IPS-20b (cell line): ENCODE results near the gene SRGAP1.
"Not testable (repeated sequence)": the region's sequence is repeated elsewhere in the genome, so short reads cannot be mapped to it uniquely, and the experiment has no call there.

Source experiments
- H3K27ac ChIP-seq: one replicate; pipeline ENCODE4 v1.5.1; 2013; ENCODE audit warnings: low read length
- H3K27me3 ChIP-seq: 2 replicates; pipeline ENCODE4 v1.6.1; 2013; ENCODE audit warnings: mild to moderate bottlenecking, low read length, inconsistent platforms; ENCODE audit not compliant: insufficient read depth
- H3K36me3 ChIP-seq: 2 replicates; pipeline ENCODE4 v1.6.1; 2013; ENCODE audit warnings: low read depth, mild to moderate bottlenecking, inconsistent platforms, low read length, moderate library complexity; ENCODE audit not compliant: insufficient read depth
- H3K4me1 ChIP-seq: 2 replicates; pipeline ENCODE4 v1.6.1; 2013; ENCODE audit warnings: mild to moderate bottlenecking, control low read depth, inconsistent platforms, low read length, moderate library complexity; ENCODE audit not compliant: insufficient read depth
- H3K4me3 ChIP-seq: 2 replicates; pipeline ENCODE4 v1.5.1; 2013; ENCODE audit warnings: mild to moderate bottlenecking, low read length, inconsistent platforms
- H3K9ac ChIP-seq: 2 replicates; pipeline ENCODE4 v1.6.1; 2013; ENCODE audit warnings: low read depth, mild to moderate bottlenecking, inconsistent platforms, low read length, moderate library complexity
- H3K9me3 ChIP-seq: 2 replicates; pipeline ENCODE4 v1.6.1; 2013; ENCODE audit warnings: mild to moderate bottlenecking, low read depth, low read length, inconsistent platforms; ENCODE audit not compliant: insufficient read depth

The SRGAP1 gene

DNA sequence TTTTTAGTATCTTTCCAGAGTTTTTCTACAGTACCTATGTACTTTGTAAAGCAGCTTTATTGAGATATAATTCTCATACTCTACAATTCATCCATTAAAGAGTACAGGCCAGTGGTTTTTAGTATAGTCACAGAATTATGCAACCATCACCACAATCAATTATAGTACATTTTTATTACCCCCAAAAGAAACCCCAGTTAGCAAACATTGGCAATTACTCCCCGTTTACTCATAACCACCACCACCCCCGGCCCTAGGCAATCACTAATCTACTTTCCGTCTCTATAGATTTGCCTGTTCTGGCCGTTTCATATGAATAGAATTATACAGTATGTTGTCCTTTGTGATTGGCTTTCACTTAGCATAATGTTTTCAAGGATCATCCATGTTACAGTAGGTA is 257.8 kb downstream of the SRGAP1 start:
- H3K27me3 ChIP-seq, result no peaks in the 10 kb centered on the region
- no peaks in the 10 kb centered on the region for H3K4me1 ChIP-seq
- H3K27ac ChIP-seq, result no peak overlapping the region
- no peaks in the 10 kb centered on the region for H3K9me3 ChIP-seq
- H3K4me3 ChIP-seq, result no peak overlapping the region
- no peak overlapping the region for H3K9ac ChIP-seq
- no peaks in the 10 kb centered on the region; the same call in 1 of the 2 replicates for H3K36me3 ChIP-seq

GRCh38 chr12:64103825-64104740 is 259.6 kb downstream of the SRGAP1 start:
- Histone ChIP-seq H3K4me3 (no peak overlapping the region), H3K36me3 (no peaks in the 10 kb centered on the region), H3K9me3 (no peaks in the 10 kb centered on the region), H3K27me3 (no peaks in the 10 kb centered on the region), H3K9ac (no peak overlapping the region), H3K4me1 (no peaks in the 10 kb centered on the region), H3K27ac (no peak overlapping the region)

DNA sequence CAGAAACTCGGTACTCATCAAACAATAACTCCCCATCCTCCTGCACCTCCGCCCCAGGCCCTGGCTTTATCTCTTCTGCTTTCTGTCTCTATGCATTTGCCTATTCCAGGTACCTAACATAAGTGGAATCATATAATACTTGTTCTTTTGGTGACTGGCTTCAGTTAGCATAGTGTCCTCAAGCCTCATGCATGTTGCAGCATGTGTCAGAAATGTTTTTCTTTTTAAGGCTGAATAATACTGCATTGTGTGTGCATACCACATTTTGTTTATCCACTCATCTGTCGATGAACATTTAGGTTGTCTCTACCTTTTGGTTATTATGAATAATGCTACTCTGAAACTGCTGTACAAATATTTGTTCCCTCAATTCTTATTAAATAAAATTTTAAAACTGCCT is 260.5 kb downstream of the SRGAP1 start:
- H3K27me3 ChIP-seq, result no peaks in the 10 kb centered on the region
- no peak overlapping the region for H3K4me3 ChIP-seq

DNA sequence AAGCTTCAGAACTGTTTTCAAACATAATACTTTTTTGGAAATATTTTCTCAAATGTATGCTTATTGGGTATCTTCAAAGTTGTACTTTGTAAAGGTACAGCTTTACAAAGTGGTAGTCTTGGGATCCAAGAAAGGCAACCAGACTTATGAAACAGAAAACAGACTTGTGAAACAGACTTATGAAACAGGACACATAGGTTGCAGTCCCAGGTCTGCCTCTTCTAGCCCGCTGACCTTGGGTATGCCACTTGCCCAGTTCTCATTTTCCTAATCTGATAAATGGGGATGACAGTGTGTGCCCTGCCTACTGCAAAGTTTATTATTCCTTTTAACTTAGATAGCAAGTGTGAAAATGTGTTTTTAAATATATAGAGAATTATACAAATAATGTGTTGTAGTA is 263.3 kb downstream of the SRGAP1 start:
- no peaks in the 10 kb centered on the region for H3K9me3 ChIP-seq
- H3K4me3 ChIP-seq, result no peak overlapping the region
- H3K27me3 ChIP-seq, result no peaks in the 10 kb centered on the region
- no peak overlapping the region for H3K27ac ChIP-seq
- no peaks in the 10 kb centered on the region for H3K36me3 ChIP-seq
- H3K9ac ChIP-seq, result no peak overlapping the region
- H3K4me1 ChIP-seq, result no peaks in the 10 kb centered on the region

More for the DNA sequence above, 260.5 kb downstream of the SRGAP1 start:
- H3K27ac ChIP-seq, result no peak overlapping the region
- no peaks in the 10 kb centered on the region for H3K36me3 ChIP-seq
- no peaks in the 10 kb centered on the region for H3K9me3 ChIP-seq
- H3K4me1 ChIP-seq, result no peaks in the 10 kb centered on the region
- no peak overlapping the region for H3K9ac ChIP-seq

GRCh38 chr12:64109706-64110105 is 265.2 kb downstream of the SRGAP1 start:
- Histone ChIP-seq H3K9ac (no peak overlapping the region), H3K36me3 (no peaks in the 10 kb centered on the region), H3K4me1 (no peaks in the 10 kb centered on the region), H3K9me3 (no peaks in the 10 kb centered on the region), H3K27me3 (no peaks in the 10 kb centered on the region), H3K4me3 (no peak overlapping the region), H3K27ac (no peak overlapping the region)

GRCh38 chr12:64110864-64111263 is 266.4 kb downstream of the SRGAP1 start:
- H3K27ac ChIP-seq, result no peak overlapping the region
- H3K9me3 ChIP-seq, result no peaks in the 10 kb centered on the region
- H3K9ac ChIP-seq, result no peak overlapping the region
- H3K27me3 ChIP-seq, result no peaks in the 10 kb centered on the region
- H3K36me3 ChIP-seq, result peaks cover 2% of the 10 kb centered on the region; the same call in 1 of the 2 replicates
- no peaks in the 10 kb centered on the region for H3K4me1 ChIP-seq
- no peak overlapping the region for H3K4me3 ChIP-seq

- Histone ChIP-seq H3K9ac (no peak overlapping the region), H3K4me1 (no peaks in the 10 kb centered on the region), H3K4me3 (no peak overlapping the region), H3K36me3 (peaks cover 3% of the 10 kb centered on the region; the same call in 1 of the 2 replicates), H3K27me3 (no peaks in the 10 kb centered on the region), H3K9me3 (no peaks in the 10 kb centered on the region), H3K27ac (no peak overlapping the region)
Measured at GRCh38 chr12:64116969-64117368, 272.5 kb downstream of the SRGAP1 start.

DNA sequence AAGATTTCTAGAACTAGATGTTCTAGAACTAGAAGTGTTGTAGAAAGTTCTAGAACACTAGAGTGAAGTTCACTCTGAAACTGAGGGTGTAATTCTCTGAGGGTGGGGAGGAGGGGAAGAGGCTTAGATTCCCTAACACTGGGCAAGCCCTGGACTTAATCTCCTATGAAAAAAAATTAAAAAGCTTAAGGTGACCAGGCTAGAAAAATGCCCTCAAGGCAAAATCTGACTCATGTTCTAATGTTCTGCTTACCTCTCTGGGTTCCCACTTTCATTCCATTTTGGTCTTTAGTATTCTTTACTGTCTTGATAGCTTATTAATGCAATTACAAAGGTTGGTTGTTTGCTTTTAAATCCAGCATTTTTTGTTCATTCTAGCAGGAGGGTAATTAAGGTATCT is 276.1 kb downstream of the SRGAP1 start:
- Histone ChIP-seq H3K4me3 (no peak overlapping the region), H3K9me3 (no peaks in the 10 kb centered on the region), H3K36me3 (peaks cover 3% of the 10 kb centered on the region; the same call in 1 of the 2 replicates), H3K27ac (no peak overlapping the region), H3K9ac (no peak overlapping the region), H3K27me3 (no peaks in the 10 kb centered on the region), H3K4me1 (no peaks in the 10 kb centered on the region)

GRCh38 chr12:64121086-64121485 is 276.6 kb downstream of the SRGAP1 start:
- H3K4me1 ChIP-seq, H3K27me3 ChIP-seq, H3K9me3 ChIP-seq, H3K4me3 ChIP-seq, H3K9ac ChIP-seq, H3K36me3 ChIP-seq, H3K27ac ChIP-seq: not testable (repeated sequence)

- no peak overlapping the region for H3K4me3 ChIP-seq
- no peak overlapping the region for H3K27ac ChIP-seq
- no peak overlapping the region for H3K9ac ChIP-seq
- no peaks in the 10 kb centered on the region for H3K9me3 ChIP-seq
- H3K4me1 ChIP-seq, result no peaks in the 10 kb centered on the region
- no peaks in the 10 kb centered on the region for H3K27me3 ChIP-seq
- H3K36me3 ChIP-seq, result no peaks in the 10 kb centered on the region
Measured at GRCh38 chr12:64122154-64122553, 277.7 kb downstream of the SRGAP1 start.

DNA sequence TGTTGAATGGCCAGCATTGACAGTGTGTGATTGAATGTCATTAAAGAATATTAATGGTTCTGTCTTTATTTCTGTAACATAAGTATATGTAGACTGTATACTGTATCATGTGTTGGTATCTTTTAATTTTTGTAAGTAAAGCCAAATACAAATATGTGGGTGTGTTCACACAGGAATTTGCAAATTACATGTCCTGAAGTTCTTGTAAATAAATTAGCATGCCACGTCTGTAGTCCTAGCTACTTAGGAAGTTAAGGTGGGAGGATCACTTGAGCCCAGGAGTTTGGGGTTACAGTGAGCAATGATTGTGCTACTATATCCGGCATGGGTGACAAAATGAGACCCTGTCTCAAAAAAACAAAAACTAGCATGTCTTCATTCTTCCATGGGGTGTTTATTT is 278.5 kb downstream of the SRGAP1 start:
- H3K27me3 ChIP-seq, result no peaks in the 10 kb centered on the region

DNA sequence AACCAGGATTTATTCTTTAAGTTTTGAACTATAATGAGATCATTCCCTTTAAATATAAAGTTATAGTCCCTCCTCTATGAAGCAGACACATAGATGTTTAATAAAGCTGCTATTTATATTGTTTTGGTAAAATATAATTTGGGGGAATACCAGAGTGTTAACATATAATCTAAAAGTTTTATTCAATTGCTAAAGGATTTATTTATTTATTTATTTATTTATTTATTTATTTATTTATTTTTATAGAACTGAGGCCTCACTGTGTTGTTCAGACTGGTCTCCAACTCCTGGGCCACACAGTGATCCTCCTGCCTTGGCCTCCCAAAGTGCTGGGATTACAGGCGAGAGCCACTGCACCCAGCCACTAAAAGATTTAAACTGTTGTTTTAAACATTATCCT is 278.9 kb downstream of the SRGAP1 start:
- no peaks in the 10 kb centered on the region for H3K9me3 ChIP-seq

More for the DNA sequence above, 278.5 kb downstream of the SRGAP1 start:
- H3K4me1 ChIP-seq, result no peaks in the 10 kb centered on the region
- no peaks in the 10 kb centered on the region; the same call in 1 of the 2 replicates for H3K36me3 ChIP-seq
- no peaks in the 10 kb centered on the region for H3K9me3 ChIP-seq
- H3K9ac ChIP-seq, result no peak overlapping the region
- H3K27ac ChIP-seq, result no peak overlapping the region
- H3K4me3 ChIP-seq, result no peak overlapping the region

More for the DNA sequence above, 278.9 kb downstream of the SRGAP1 start:
- Histone ChIP-seq H3K4me3 (no peak overlapping the region), H3K9ac (no peak overlapping the region), H3K36me3 (no peaks in the 10 kb centered on the region; the same call in 1 of the 2 replicates), H3K27ac (no peak overlapping the region), H3K4me1 (no peaks in the 10 kb centered on the region), H3K27me3 (no peaks in the 10 kb centered on the region)
